Activated B cell treated with CpG ODN at 0.5 μM for 24 hours (primary cell): ENCODE measurements around the gene S100A5. TPM values are rescaled to one million over a fixed set of nuclear protein-coding genes. Genes with fewer than 3 reads are reported as not detected.
A peak's percentile ranks its signal among the peaks of the same experiment; 100 is the strongest.

Source experiments
- ATAC-seq: fragments of 200-7000 bp; cut with Tn5 transposase; one replicate; pipeline ENCODE4 v1.10.0; 2021; ENCODE audit warnings: low read depth, mild to moderate bottlenecking, moderate library complexity
- CTCF ChIA-PET: fragments of 350-600 bp; sonication (Branson Sonifier 250); formaldehyde crosslinking; loops from one replicate; lab custom pipeline; 2021; ENCODE audit warnings: antibody characterized with exemption; lab: Charles Lee
- POLR2A ChIA-PET: fragments of 350-600 bp; sonication (Branson Sonifier 250); formaldehyde crosslinking; loops from one replicate; lab custom pipeline; 2021; ENCODE audit warnings: antibody characterized with exemption; lab: Charles Lee
- DNase-seq: peaks from one replicate; pipeline ENCODE4 v3.0.0; 2022
- H3K27ac Mint-ChIP-seq: one replicate; pipeline ENCODE4 v1.8.0; 2020; ENCODE audit warnings: mixed read lengths
- H3K27me3 Mint-ChIP-seq: one replicate; pipeline ENCODE4 v1.8.0; 2021; ENCODE audit warnings: mixed read lengths
- H3K36me3 Mint-ChIP-seq: one replicate; pipeline ENCODE4 v1.8.0; 2021; ENCODE audit warnings: low read depth, mixed read lengths
- H3K4me1 Mint-ChIP-seq: one replicate; pipeline ENCODE4 v1.8.0; 2021; ENCODE audit warnings: mixed read lengths
- H3K4me3 Mint-ChIP-seq: one replicate; pipeline ENCODE4 v1.8.0; 2020; ENCODE audit warnings: mild to moderate bottlenecking, mixed read lengths
- H3K9me3 Mint-ChIP-seq: one replicate; pipeline ENCODE4 v1.8.0; 2020; ENCODE audit warnings: mixed read lengths
- intact Hi-C: fragments of 100-400 bp; cut with micrococcal nuclease; formaldehyde crosslinking; loops from one replicate; pipeline ENCODE4 v1.15.1; 2024
- total RNA-seq: library from RNA; stranded (reverse); gene quantifications from 2 replicates; pipeline ENCODE4 v1.2.3, GENCODE V29; 2022
- TF ChIP-seq, protein P1 (sequence below): fragments of 200-600 bp; IDR thresholded peaks from one replicate; pipeline ENCODE4 v1.8.0; 2022; ENCODE audit warnings: antibody characterized with exemption, mild to moderate bottlenecking

The S100A5 gene
- total RNA-seq, 1 donor from 2014 or later: 0.51 TPM

DNA sequence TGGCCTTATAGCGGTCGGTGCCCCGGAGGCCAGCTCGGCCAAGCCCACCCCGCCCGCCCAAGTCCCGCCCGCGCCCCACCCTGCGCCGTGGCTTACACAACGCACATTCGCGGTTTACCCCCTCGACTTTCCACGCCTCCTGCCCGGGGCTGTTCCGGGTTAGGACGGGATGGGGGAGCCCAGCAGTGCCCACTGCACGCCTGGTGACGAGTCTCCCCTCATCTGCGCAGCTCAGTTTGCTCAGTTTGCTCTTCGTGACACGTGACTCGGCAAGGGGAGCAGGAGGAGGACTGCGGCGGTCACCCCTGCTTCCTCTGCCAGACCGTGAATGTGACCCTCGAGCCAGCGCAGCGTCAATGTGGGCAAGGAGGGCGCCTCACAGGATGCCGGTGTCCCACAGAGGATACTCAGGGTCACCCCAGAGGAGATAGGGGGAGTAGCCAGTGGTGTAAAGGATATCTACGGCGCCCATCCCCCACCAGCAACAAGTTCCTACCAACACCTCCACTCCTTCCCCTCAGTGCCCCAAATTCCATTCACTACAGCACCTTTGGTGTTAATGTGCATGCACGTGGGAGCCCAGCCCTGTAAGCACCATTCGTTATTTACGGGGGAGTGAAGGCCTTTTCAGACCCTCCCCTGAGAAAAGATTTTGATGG lies 4.6 kb downstream of the S100A5 start:
- peaks cover 63% of the 10 kb centered on the region for H3K4me1 Mint-ChIP-seq
- H3K27me3 Mint-ChIP-seq: no peaks in the 10 kb centered on the region
- peak overlapping the region; percentile 96 for H3K27ac Mint-ChIP-seq
- H3K36me3 Mint-ChIP-seq: peaks cover 10% of the 10 kb centered on the region
- DNase-seq (peak; percentile 64), ATAC-seq (peak; percentile 80)
- TF ChIP-seq, protein P1, sequence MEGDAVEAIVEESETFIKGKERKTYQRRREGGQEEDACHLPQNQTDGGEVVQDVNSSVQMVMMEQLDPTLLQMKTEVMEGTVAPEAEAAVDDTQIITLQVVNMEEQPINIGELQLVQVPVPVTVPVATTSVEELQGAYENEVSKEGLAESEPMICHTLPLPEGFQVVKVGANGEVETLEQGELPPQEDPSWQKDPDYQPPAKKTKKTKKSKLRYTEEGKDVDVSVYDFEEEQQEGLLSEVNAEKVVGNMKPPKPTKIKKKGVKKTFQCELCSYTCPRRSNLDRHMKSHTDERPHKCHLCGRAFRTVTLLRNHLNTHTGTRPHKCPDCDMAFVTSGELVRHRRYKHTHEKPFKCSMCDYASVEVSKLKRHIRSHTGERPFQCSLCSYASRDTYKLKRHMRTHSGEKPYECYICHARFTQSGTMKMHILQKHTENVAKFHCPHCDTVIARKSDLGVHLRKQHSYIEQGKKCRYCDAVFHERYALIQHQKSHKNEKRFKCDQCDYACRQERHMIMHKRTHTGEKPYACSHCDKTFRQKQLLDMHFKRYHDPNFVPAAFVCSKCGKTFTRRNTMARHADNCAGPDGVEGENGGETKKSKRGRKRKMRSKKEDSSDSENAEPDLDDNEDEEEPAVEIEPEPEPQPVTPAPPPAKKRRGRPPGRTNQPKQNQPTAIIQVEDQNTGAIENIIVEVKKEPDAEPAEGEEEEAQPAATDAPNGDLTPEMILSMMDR: no peak
- POLR2A ChIA-PET: interaction anchor here (0.6 to 7.9 kb wide), 20 partner anchors 9 to 455 kb away, joined by 3 to 115 read pairs (median 4); partner anchors contain the start of genes CHTOP, CREB3L4, JTB and RPS27
- CTCF ChIA-PET: interaction anchor here (0.9 to 6.4 kb wide), 8 partner anchors 9 to 98 kb away, joined by 3 to 119 read pairs (median 4); partner anchors contain the start of genes CHTOP, S100A13 and S100A2
- intact Hi-C loops: loop anchor here (1.0 kb wide), 2 partner anchors 9 to 30 kb away; partner anchors contain the start of gene S100A4
- no peaks in the 10 kb centered on the region for H3K9me3 Mint-ChIP-seq
- H3K4me3 Mint-ChIP-seq: peak overlapping the region; percentile 93

DNA sequence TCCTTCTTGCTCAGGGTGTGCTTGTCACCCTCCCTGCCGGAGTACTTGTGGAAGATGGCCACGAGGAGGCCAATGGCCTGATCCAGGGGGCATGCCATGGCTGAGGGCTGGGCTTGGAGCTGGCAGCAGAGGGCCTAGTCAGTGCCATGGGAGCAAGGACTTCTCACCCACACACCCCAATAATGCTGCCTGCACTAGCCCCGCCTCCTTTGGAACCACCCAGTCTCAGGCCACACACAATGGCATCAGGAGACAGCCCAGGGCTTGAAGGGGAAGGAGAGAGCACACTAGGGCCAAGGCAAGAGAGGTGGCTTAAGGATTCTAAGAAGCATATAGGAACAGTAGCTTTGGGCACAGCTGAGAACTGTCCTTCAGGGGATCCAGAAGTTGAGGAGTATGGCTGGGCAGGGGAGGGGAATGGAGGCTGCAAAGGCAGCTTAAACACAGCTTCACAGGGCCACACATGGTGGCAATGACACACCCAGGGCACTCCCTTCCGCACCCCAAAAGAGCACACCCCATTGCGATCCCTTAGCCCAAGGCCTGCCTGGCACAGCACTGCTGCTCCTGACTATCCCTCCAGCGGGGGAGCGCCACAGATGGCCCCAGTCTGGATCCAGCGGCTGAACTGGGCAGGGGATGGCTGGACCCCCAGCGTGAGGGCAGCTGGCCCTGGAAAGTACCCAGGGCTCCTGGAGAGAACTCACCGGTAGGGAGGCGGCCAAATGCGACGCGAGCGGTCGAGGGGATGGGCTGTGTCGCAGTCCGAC lies 5.3 kb downstream of the S100A5 start, which contains the start of gene S100A6:
Gene S100A6, minus strand, starts transcription at position 750 of the 770 bp plus-strand sequence. Its CDS starts 652 bp downstream, at position 98.
- peaks cover 10% of the 10 kb centered on the region for H3K36me3 Mint-ChIP-seq
- peaks cover 56% of the 10 kb centered on the region for H3K4me1 Mint-ChIP-seq
- TF ChIP-seq, protein P1: no peak
- peak within 1 kb of the TSS; percentile 93 for H3K4me3 Mint-ChIP-seq
- H3K9me3 Mint-ChIP-seq: no peaks in the 10 kb centered on the region
- ChIA-PET CTCF (interaction anchor here (0.9 to 6.4 kb wide), 8 partner anchors 9 to 99 kb away, joined by 3 to 119 read pairs (median 4); partner anchors contain the start of genes CHTOP, S100A13 and S100A2), POLR2A (interaction anchor here (0.5 to 7.9 kb wide), 24 partner anchors 9 to 456 kb away, joined by 3 to 115 read pairs (median 3); partner anchors contain the start of genes CHTOP, CREB3L4, JTB and RPS27)
- intact Hi-C loops: loop anchor here (1.0 kb wide), 2 partner anchors 10 to 31 kb away; partner anchors contain the start of gene S100A4
- H3K27ac Mint-ChIP-seq: peak within 1 kb of the TSS; percentile 96
- ATAC-seq: peak; percentile 35
- DNase-seq: no peak
- H3K27me3 Mint-ChIP-seq: no peaks in the 10 kb centered on the region

- Mint-ChIP-seq H3K27me3 (no peaks in the 10 kb centered on the region), H3K4me1 (peaks cover 50% of the 10 kb centered on the region), H3K9me3 (no peaks in the 10 kb centered on the region), H3K27ac (peak overlapping the region; percentile 84), H3K36me3 (peaks cover 10% of the 10 kb centered on the region), H3K4me3 (peak overlapping the region; percentile 93)
- intact Hi-C loops: loop anchor here (5.0 kb wide), 1 partner anchor 137 kb away; the partner anchor contains the start of gene ILF2
- TF ChIP-seq, protein P1: no peak
- ChIA-PET CTCF (interaction anchor here (1.2 to 6.4 kb wide), 6 partner anchors 10 to 92 kb away, joined by 3 to 119 read pairs (median 6); partner anchors contain the start of genes S100A13 and S100A2), POLR2A (interaction anchor here (0.5 to 7.9 kb wide), 17 partner anchors 8 to 456 kb away, joined by 3 to 115 read pairs (median 3); partner anchors contain the start of genes CHTOP, CREB3L4, S100A2 and S100A4)
- no peak for DNase-seq
- no peak for ATAC-seq
Observed at GRCh38 chr1:153534925-153535241, 5.9 kb downstream of the S100A5 start.

- peaks cover 45% of the 10 kb centered on the region for H3K4me1 Mint-ChIP-seq
- POLR2A ChIA-PET: interaction anchor here (0.6 to 7.9 kb wide), 7 partner anchors 10 to 137 kb away, joined by 3 to 115 read pairs (median 27); partner anchors contain the start of genes CHTOP, S100A2 and S100A4
Observed at GRCh38 chr1:153534226-153534924, 6.4 kb downstream of the S100A5 start.

More at GRCh38 chr1:153534226-153534924, 6.4 kb downstream of the S100A5 start:
- Mint-ChIP-seq H3K4me3 (peak overlapping the region; percentile 93), H3K36me3 (peaks cover 10% of the 10 kb centered on the region), H3K27me3 (no peaks in the 10 kb centered on the region), H3K9me3 (no peaks in the 10 kb centered on the region), H3K27ac (peak overlapping the region; percentile 84)
- CTCF ChIA-PET: interaction anchor here (1.2 to 6.4 kb wide), 7 partner anchors 11 to 93 kb away, joined by 3 to 119 read pairs (median 8); partner anchors contain the start of genes S100A13, S100A2 and S100A4
- no peak for ATAC-seq
- intact Hi-C loops: loop anchor here (5.0 kb wide), 1 partner anchor 138 kb away; the partner anchor contains the start of gene ILF2
- DNase-seq: no peak
- TF ChIP-seq, protein P1: no peak
